H9 (cell line): ENCODE results near the gene AGBL4. TPM values are rescaled to one million over a fixed set of nuclear protein-coding genes. Genes with fewer than 3 reads are reported as not detected.

Experiments used
- DNase-seq: peaks from one replicate; pipeline ENCODE4 v3.0.0-alpha.2; 2017
- H2AFZ ChIP-seq: one replicate; pipeline ENCODE4 v1.6.1; 2013; ENCODE audit warnings: mild to moderate bottlenecking, low read length, control low read depth, moderate library complexity
- H2AK5ac ChIP-seq: 2 replicates; pipeline ENCODE4 v1.6.1; 2013; ENCODE audit warnings: low read length, control low read depth, mixed read lengths; ENCODE audit not compliant: insufficient read length
- H2BK120ac ChIP-seq: one replicate; pipeline ENCODE4 v1.6.1; 2013; ENCODE audit warnings: low read depth, mild to moderate bottlenecking, low read length, control low read depth, inconsistent platforms; ENCODE audit not compliant: poor library complexity, severe bottlenecking
- H2BK12ac ChIP-seq: 2 replicates; pipeline ENCODE4 v1.6.1; 2013; ENCODE audit warnings: low read length, control low read depth, mixed read lengths, low read depth; ENCODE audit not compliant: insufficient read length
- H2BK15ac ChIP-seq: 2 replicates; pipeline ENCODE4 v1.6.1; 2013; ENCODE audit warnings: low read depth, low read length, control low read depth
- H2BK20ac ChIP-seq: one replicate; pipeline ENCODE4 v1.6.1; 2013; ENCODE audit warnings: low read depth, mild to moderate bottlenecking, low read length, control low read depth, inconsistent platforms; ENCODE audit not compliant: poor library complexity, severe bottlenecking
- H2BK5ac ChIP-seq: 2 replicates; pipeline ENCODE4 v1.6.1; 2013; ENCODE audit warnings: low read length, control low read depth, mixed read lengths; ENCODE audit not compliant: insufficient read length
- H3K14ac ChIP-seq: 2 replicates; pipeline ENCODE4 v1.6.1; 2013; ENCODE audit warnings: low read length, control low read depth; ENCODE audit not compliant: insufficient read depth
- H3K18ac ChIP-seq: 2 replicates; pipeline ENCODE4 v1.6.1; 2013; ENCODE audit warnings: low read depth, mild to moderate bottlenecking, mixed read lengths, low read length, control low read depth; ENCODE audit not compliant: insufficient read length
- H3K23ac ChIP-seq: 2 replicates; pipeline ENCODE4 v1.6.1; 2013; ENCODE audit warnings: low read length, control low read depth, mixed read lengths, low read depth; ENCODE audit not compliant: insufficient read length
- H3K23me2 ChIP-seq: 2 replicates; pipeline ENCODE4 v1.6.1; 2013; ENCODE audit warnings: low read depth, mild to moderate bottlenecking, mixed read lengths, low read length, control low read depth; ENCODE audit not compliant: insufficient read length, poor library complexity, severe bottlenecking
- H3K27ac ChIP-seq: 2 replicates; pipeline ENCODE4 v1.5.1; 2013; ENCODE audit warnings: low read length, control low read depth, mixed read lengths, low read depth; ENCODE audit not compliant: insufficient read length
- H3K27me3 ChIP-seq: 2 replicates; pipeline ENCODE4 v1.6.1; 2013; ENCODE audit warnings: low read length, control low read depth, inconsistent platforms; ENCODE audit not compliant: insufficient read depth
- H3K4ac ChIP-seq: 2 replicates; pipeline ENCODE4 v1.6.1; 2013; ENCODE audit warnings: low read depth, mild to moderate bottlenecking, control low read depth, inconsistent platforms, low read length, moderate library complexity
- H3K4me1 ChIP-seq: 2 replicates; pipeline ENCODE4 v1.6.1; 2013; ENCODE audit warnings: low read length, control low read depth, inconsistent platforms; ENCODE audit not compliant: insufficient read depth
- H3K4me2 ChIP-seq: 2 replicates; pipeline ENCODE4 v1.6.1; 2013; ENCODE audit warnings: low read length, control low read depth, mixed read lengths; ENCODE audit not compliant: insufficient read length, insufficient read depth
- H3K56ac ChIP-seq: 2 replicates; pipeline ENCODE4 v1.6.1; 2013; ENCODE audit warnings: low read depth, mild to moderate bottlenecking, mixed read lengths, low read length, control low read depth; ENCODE audit not compliant: insufficient read length
- H3K79me1 ChIP-seq: 2 replicates; pipeline ENCODE4 v1.6.1; 2013; ENCODE audit warnings: low read depth, mild to moderate bottlenecking, moderate library complexity, low read length, control low read depth, inconsistent platforms; ENCODE audit not compliant: insufficient read depth, poor library complexity, severe bottlenecking
- H3K79me2 ChIP-seq: 2 replicates; pipeline ENCODE4 v1.6.1; 2013; ENCODE audit warnings: low read length, control low read depth, inconsistent platforms; ENCODE audit not compliant: insufficient read depth
- H3K9ac ChIP-seq: 2 replicates; pipeline ENCODE4 v1.6.1; 2013; ENCODE audit warnings: low read length, control low read depth, mixed read lengths; ENCODE audit not compliant: insufficient read length; ENCODE audit errors: extremely low read depth
- H3K9me3 ChIP-seq: one replicate; pipeline ENCODE4 v1.6.1; 2013; ENCODE audit warnings: low read depth, low read length, inconsistent platforms; ENCODE audit not compliant: control insufficient read depth
- H3T11ph ChIP-seq: one replicate; pipeline ENCODE4 v1.6.1; 2013; ENCODE audit warnings: mild to moderate bottlenecking, low read length, control low read depth, inconsistent platforms
- H4K20me1 ChIP-seq: one replicate; pipeline ENCODE4 v1.6.1; 2013; ENCODE audit not compliant: control insufficient read depth, insufficient read length, insufficient read depth
- H4K5ac ChIP-seq: 2 replicates; pipeline ENCODE4 v1.6.1; 2013; ENCODE audit warnings: low read depth, mild to moderate bottlenecking, mixed read lengths, low read length, control low read depth; ENCODE audit not compliant: insufficient read length
- H4K8ac ChIP-seq: replicated peaks from 2 replicates; pipeline ENCODE4 v1.6.1; 2013; ENCODE audit warnings: low read length, control low read depth, mixed read lengths, low read depth; ENCODE audit not compliant: insufficient read length
- H4K91ac ChIP-seq: 2 replicates; pipeline ENCODE4 v1.6.1; 2013; ENCODE audit warnings: low read depth, mild to moderate bottlenecking, moderate library complexity, mixed read lengths, low read length, control low read depth; ENCODE audit not compliant: insufficient read length
- H3K27ac Mint-ChIP-seq, 3 experiments: 2 replicates in 2 of 3; 3 replicates in 1 of 3; pipeline ENCODE4 v1.8.0; 2020 to 2021; ENCODE audit warnings: mixed read lengths in 3 of 3, mild to moderate bottlenecking in 1 of 3, moderate library complexity in 1 of 3
- H3K27me3 Mint-ChIP-seq: 2 replicates; pipeline ENCODE4 v1.8.0; 2021; ENCODE audit warnings: low read depth, mild to moderate bottlenecking, moderate library complexity, mixed read lengths
- H3K36me3 Mint-ChIP-seq, 3 experiments: 2 replicates in 2 of 3; 3 replicates in 1 of 3; pipeline ENCODE4 v1.8.0; 2020 to 2021; ENCODE audit warnings: low read depth in 3 of 3, mixed read lengths in 3 of 3; ENCODE audit not compliant: insufficient read depth in 1 of 3
- H3K4me1 Mint-ChIP-seq, 2 experiments: 2 replicates each; pipeline ENCODE4 v1.8.0; 2020; ENCODE audit warnings: mixed read lengths in 2 of 2
- H3K4me3 Mint-ChIP-seq, 2 experiments: 2 replicates in 1 of 2; 3 replicates in 1 of 2; pipeline ENCODE4 v1.8.0; 2020 to 2021; ENCODE audit warnings: mild to moderate bottlenecking in 2 of 2, mixed read lengths in 2 of 2, moderate library complexity in 1 of 2
- H3K9me3 Mint-ChIP-seq, 2 experiments: 2 replicates in 1 of 2; 3 replicates in 1 of 2; pipeline ENCODE4 v1.8.0; 2020; ENCODE audit warnings: mild to moderate bottlenecking in 2 of 2, mixed read lengths in 2 of 2, moderate library complexity in 1 of 2
- CTCF ChIP-seq: fragments of 200-600 bp; sonication (generic); conservative IDR thresholded peaks from 3 replicates; pipeline ENCODE4 v1.8.0; 2021; ENCODE audit warnings: antibody characterized with exemption, mild to moderate bottlenecking
- whole genome bisulfite sequencing: extraction: QIAGEN DNeasy Blood & Tissue Kit; methylation state at CpG from one replicate; pipeline ENCODE4 v1.1.7; 2013; ENCODE audit warnings: missing lambda C conversion rate, low lambda C conversion rate, mixed read lengths; ENCODE audit not compliant: insufficient read length; ENCODE audit errors: extremely low coverage; 5-methylcytosine and 5-hydroxymethylcytosine counted together
- total RNA-seq: library from RNA; stranded (reverse); gene quantifications from 2 replicates; pipeline ENCODE4 v1.2.1, GENCODE V29; 2021

AGBL4 gene
- total RNA-seq, 1 experiment from 2014 or later = not detected

- Histone ChIP-seq H2AK5ac (no peak overlapping the region), H3K79me2 (no peaks in the 10 kb centered on the region), H3K56ac (no peak overlapping the region), H2BK15ac (no peak overlapping the region), H2BK5ac (no peak overlapping the region), H3K18ac (no peak overlapping the region), H4K91ac (no peak overlapping the region), H3K9ac (no peak overlapping the region), H3K14ac (no peak overlapping the region), H3K4me1 (no peaks in the 10 kb centered on the region), H3K27ac (no peak overlapping the region), H3K4ac (no peak overlapping the region), H2BK20ac (no peak overlapping the region), H2BK12ac (no peak overlapping the region), H3K9me3 (peaks cover 82% of the 10 kb centered on the region), H3K23ac (no peak overlapping the region), H4K5ac (no peak overlapping the region), H3T11ph (no peak overlapping the region), H3K4me2 (no peak overlapping the region), H4K20me1 (no peaks in the 10 kb centered on the region), H3K27me3 (no peaks in the 10 kb centered on the region), H3K23me2 (no peaks in the 10 kb centered on the region), H4K8ac (no peak overlapping the region), H2AFZ (no peak overlapping the region), H3K79me1 (no peaks in the 10 kb centered on the region), H2BK120ac (no peak overlapping the region)
- Mint-ChIP-seq H3K9me3 (peaks cover 89 to 91% of the 10 kb centered on the region in 2 experiments), H3K27ac (no peak overlapping the region), H3K4me3 (no peak overlapping the region), H3K27me3 (no peaks in the 10 kb centered on the region), H3K36me3 (peaks cover 4 to 21% (median 5%) of the 10 kb centered on the region in 3 experiments; a peak in 6 of 7 replicates), H3K4me1 (no peaks in the 10 kb centered on the region)
- no CpG with 5 or more reads among the region's 1 CpG for WGBS
- TF ChIP-seq CTCF = no peak
- no peak for DNase-seq
These were observed 295.4 kb downstream of the AGBL4 start for GRCh38 chr1:49728377-49728776.
